GM12891 (cell line): ENCODE data around the gene ZMIZ1.

Source experiments
- POLR2A ChIP-seq: IDR thresholded peaks from 2 replicates; pipeline ENCODE4 v1.6.1; 2011; ENCODE audit warnings: low read depth, low read length, control low read depth
- POLR2AphosphoS5 ChIP-seq: IDR thresholded peaks from 2 replicates; pipeline ENCODE4 v1.6.1; 2011; ENCODE audit warnings: low read depth, low read length, control low read depth
- POU2F2 ChIP-seq: IDR thresholded peaks from 2 replicates; pipeline ENCODE4 v1.6.1; 2011; ENCODE audit warnings: low read depth, mild to moderate bottlenecking, control low read depth, low read length, moderate library complexity
- TAF1 ChIP-seq: IDR thresholded peaks from 2 replicates; pipeline ENCODE4 v1.6.1; 2011; ENCODE audit warnings: low read depth, low read length, control low read depth

- no peak for TF ChIP-seq POLR2A
- no peak for TF ChIP-seq POLR2AphosphoS5
- TF ChIP-seq TAF1 = no peak
- TF ChIP-seq POU2F2 = no peak
These were observed 28.5 kb downstream of the ZMIZ1 start for GRCh38 chr10:79097021-79097872.
